GM21529 (cell line): ENCODE data around the gene INTS11.

Source experiments
- ATAC-seq: cut with Tn5 transposase; IDR thresholded peaks from one replicate; pipeline ENCODE4 v1.9.1; 2021; ENCODE audit not compliant: unreplicated experiment

The INTS11 gene

DNA sequence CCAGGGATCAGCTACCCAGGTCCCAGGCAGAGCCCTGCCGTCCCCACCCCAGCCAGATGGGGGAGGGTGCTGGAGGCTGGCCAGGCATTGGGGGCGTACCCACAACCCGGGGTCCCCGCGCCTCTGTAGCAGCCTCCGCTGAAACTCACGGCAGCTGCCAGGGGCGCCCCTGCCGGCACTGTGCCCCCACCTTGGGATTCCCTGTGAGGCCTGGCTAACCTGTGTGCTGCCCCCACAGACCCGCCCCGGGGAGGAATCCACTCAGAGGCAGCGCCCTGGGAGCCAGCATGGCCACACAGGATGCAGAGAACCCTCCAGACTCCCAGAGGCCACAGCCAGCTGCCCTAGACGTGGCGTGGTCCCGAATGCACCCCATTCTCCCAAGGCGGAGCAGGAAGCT is 20.9 kb upstream of the INTS11 start:
- no peak for ATAC-seq

- ATAC-seq = no peak
These were observed 20.3 kb upstream of the INTS11 start for GRCh38 chr1:1344655-1345361.

DNA sequence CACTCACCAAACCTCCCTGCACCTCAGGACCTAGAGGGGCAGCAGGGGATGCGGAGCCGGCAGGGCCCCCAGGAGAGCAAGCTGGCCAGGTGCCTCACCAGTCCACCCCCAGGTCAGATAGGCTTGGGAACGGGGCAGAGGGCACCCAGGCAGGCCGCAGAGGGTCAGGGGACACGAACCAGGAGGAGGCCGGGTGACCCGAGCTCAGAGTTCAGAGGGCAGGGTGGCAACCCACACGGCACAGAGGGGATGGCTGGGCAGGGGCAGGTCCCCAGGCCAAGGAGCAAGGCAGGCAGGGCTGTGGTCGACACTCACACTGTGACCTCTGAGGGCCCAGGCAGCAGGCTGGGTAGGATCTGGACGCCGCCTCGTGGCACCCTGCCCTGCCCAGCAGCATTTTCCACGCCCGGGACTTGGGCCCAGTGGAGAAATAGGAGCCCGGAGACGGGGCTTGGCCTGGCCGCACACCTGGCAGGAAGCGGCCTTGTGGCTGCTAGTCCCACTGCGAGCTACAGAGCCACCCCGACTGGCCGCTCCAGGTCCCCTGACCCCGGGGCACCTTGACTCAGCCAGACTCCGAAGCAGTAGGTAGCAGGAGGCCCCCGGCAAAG is 19.5 kb upstream of the INTS11 start:
- no peak for ATAC-seq

GRCh38 chr1:1342584-1343115 is 18.2 kb upstream of the INTS11 start:
- ATAC-seq = no peak

GRCh38 chr1:1342061-1342562 is 17.7 kb upstream of the INTS11 start:
- no peak for ATAC-seq

DNA sequence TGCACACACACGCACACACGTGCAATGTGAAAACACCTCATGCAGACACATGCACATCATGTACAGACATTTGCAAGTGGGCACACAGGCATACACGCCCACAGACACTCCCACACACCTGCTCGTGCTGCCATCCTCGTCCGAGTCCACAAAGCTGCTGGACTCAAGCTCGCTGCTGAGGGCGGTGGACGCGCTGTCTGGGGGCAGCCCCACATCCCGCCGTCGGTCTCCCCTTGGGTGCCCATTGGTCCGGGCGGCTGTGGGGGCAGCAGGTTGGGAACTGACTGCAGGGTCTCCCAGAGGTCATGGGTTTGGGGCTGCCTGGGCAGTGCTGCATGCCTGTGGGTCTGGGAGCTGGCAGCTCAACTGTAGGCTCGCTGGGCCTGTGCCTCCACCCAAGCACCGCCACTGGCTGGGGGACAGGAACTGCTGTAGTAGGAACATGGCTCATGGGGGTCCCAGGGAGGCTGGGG is 17.1 kb upstream of the INTS11 start:
- no peak for ATAC-seq

DNA sequence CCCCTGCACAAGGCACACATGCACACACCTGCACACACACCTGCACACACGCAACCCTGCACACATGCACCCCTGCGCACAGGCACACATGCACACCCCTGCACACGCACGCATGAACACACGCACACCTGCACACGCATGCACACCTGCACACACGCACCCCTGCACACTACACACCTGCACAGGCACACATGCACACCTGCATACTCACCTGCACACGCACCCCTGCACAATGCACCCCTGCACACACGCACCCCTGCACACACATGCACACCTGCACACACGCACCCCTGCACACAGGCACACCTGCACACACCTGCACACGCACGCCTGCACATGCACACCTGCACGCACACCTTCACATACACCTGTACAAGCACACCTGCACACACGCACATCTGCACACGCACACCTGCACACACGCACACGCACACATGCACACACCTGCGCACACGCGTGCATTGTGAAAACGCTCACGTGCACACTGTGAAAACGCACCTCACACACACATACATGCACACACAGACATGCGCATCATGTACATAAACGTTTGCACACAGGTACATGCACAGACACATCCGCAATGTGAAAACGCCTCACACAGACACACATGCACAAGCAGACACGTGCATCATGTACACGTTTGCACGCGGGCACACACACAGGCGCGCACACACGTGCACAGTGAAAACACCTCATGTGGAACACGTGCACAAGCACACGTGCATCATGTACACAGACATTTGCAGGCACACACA is 16.5 kb upstream of the INTS11 start:
- no peak for ATAC-seq

GRCh38 chr1:1340185-1340584 is 15.7 kb upstream of the INTS11 start:
- no peak for ATAC-seq

- no peak for ATAC-seq
These were observed 13.8 kb upstream of the INTS11 start for GRCh38 chr1:1338278-1338677.

- ATAC-seq = no peak
These were observed 13.3 kb upstream of the INTS11 start for GRCh38 chr1:1337793-1338147.

DNA sequence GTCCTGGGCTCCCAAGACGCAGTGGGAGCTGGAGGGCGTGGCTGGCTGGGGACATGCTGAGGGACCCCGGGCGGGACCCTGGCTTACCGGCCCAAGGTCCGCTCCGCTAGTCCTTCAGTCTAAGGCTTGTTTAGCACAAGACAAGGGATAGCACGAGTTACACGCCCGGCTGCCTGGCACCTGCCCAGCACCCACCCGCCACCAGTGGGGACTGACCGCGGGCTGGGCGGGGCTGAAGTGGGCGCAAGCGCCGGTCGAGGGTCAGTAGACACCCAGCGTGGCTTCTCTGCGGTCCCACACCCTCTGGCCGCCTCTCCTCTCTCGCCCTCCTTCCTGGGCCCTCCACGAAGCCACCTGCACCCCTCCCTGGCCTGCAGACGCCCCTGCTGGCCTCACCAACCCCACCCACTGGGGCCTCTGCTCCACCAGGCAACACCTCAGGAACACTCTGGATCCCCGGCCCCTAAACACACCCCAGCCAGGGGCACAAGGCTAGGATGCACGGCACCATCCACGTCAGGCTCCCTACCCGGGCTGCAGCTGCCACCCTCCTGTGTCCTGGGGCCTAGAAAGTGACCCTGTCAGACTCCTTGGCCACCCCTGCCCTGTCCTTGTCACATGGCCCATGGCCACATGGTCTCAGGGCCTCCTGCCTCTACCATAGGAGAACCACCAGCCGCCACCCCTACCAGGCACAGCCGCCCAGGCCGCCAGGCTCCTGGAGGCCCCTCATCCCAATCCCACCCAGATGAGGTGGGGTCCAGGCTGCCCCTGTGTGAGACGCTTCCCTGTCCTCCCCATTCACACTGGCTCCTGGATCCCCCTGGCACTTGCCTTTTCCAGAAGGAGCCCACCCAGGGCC is 12.7 kb upstream of the INTS11 start:
- no peak for ATAC-seq

DNA sequence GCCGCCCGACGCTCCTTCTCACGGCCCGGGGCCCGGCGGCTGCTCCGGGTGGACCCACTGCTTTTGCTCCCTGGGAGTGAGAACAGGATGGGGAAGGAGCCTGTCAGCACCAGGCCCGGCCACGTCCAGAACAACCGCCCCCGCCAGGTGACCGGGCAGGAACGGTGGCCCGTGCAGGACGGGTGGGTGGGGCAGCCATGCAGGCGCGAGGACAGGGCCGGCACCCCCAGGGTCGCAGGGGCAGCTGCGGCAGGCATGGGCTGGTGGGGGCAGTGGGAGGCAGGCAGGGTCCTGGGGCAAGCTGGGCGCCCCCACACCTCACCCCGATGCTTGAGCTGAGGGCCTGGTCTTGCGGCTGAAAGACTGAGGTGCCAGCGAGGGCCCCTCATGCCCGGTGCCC is 12.0 kb upstream of the INTS11 start:
- ATAC-seq = no peak

GRCh38 chr1:1335792-1336248 is 11.4 kb upstream of the INTS11 start:
- no peak for ATAC-seq

DNA sequence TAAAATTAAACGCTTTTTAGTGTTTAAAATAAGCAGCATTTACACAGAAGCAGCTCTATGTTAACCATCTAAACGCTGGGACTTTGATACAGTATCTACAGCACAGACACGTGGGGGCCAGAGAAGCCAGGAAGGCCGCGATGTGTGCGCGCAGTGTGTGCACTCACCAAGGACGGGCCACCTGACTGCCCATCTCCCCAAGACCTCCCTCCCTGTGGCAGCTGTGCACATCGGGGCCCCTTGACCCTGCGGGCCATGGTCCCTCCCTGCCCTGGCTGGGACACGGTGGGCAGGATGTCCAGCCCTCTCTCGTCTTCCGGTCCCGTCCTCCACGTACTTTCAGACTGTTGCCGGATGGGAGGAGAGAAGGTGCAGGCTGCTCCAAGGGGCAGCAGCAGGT is 10.8 kb upstream of the INTS11 start:
- no peak for ATAC-seq

DNA sequence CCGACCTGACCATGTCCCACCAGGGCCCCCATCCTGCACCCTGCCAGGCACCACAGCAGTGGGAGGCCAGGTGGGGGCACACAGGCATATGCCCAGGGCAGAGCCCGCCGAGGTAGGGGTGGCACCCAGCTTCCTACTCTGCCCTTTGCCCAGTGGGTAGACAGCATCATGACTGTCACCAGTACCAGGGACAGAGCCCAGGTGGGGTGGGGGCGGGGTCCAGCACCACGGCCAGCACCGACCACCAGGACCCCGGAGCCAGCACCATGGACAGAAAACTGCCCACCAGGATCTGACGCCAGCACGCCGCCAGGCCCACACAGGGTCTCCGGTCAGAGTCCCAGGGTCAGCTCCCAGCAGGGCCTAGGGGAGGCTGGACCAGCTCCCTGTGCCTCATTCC is 10.4 kb upstream of the INTS11 start:
- no peak for ATAC-seq

DNA sequence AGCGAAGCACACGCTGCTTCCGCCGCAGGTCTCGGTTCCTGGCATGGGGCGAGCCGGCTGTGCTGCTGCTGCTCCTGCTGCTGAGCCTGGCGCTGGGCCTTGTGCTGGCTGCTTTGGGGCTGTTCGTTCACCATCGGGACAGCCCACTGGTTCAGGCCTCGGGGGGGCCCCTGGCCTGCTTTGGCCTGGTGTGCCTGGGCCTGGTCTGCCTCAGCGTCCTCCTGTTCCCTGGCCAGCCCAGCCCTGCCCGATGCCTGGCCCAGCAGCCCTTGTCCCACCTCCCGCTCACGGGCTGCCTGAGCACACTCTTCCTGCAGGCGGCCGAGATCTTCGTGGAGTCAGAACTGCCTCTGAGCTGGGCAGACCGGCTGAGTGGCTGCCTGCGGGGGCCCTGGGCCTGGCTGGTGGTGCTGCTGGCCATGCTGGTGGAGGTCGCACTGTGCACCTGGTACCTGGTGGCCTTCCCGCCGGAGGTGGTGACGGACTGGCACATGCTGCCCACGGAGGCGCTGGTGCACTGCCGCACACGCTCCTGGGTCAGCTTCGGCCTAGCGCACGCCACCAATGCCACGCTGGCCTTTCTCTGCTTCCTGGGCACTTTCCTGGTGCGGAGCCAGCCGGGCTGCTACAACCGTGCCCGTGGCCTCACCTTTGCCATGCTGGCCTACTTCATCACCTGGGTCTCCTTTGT is 9.2 kb upstream of the INTS11 start:
- ATAC-seq = no peak

- no peak for ATAC-seq
These were observed 8.5 kb upstream of the INTS11 start for GRCh38 chr1:1332774-1333480.

DNA sequence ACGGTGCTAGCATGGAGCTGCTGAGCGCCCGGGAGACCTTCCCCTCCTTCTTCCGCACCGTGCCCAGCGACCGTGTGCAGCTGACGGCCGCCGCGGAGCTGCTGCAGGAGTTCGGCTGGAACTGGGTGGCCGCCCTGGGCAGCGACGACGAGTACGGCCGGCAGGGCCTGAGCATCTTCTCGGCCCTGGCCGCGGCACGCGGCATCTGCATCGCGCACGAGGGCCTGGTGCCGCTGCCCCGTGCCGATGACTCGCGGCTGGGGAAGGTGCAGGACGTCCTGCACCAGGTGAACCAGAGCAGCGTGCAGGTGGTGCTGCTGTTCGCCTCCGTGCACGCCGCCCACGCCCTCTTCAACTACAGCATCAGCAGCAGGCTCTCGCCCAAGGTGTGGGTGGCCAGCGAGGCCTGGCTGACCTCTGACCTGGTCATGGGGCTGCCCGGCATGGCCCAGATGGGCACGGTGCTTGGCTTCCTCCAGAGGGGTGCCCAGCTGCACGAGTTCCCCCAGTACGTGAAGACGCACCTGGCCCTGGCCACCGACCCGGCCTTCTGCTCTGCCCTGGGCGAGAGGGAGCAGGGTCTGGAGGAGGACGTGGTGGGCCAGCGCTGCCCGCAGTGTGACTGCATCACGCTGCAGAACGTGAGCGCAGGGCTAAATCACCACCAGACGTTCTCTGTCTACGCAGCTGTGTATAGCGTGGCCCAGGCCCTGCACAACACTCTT is 7.7 kb upstream of the INTS11 start:
- ATAC-seq = no peak
